Loucy (cell line): ENCODE results near the gene AK2.
"Not testable (repeated sequence)": the region's sequence is repeated elsewhere in the genome, so short reads cannot be mapped to it uniquely, and the experiment has no call there.

ENCODE experiments used
- H2AFZ ChIP-seq: fragments of 200-600 bp; sonication (generic); 2 replicates; pipeline ENCODE4 v1.6.0; 2016; ENCODE audit warnings: antibody characterized with exemption, mild to moderate bottlenecking, low read length, moderate library complexity
- H3F3A ChIP-seq: fragments of 200-600 bp; 2 replicates; pipeline ENCODE4 v1.6.0; 2016; ENCODE audit warnings: antibody characterized with exemption, low read depth, mild to moderate bottlenecking
- H3K27me3 ChIP-seq: fragments of 200-600 bp; sonication (generic); 2 replicates; pipeline ENCODE4 v1.6.1; 2014; ENCODE audit warnings: low read length, mild to moderate bottlenecking; ENCODE audit not compliant: insufficient read depth, poor library complexity, severe bottlenecking
- H3K36me3 ChIP-seq: fragments of 200-600 bp; sonication (generic); 2 replicates; pipeline ENCODE4 v1.6.1; 2016; ENCODE audit warnings: low read length; ENCODE audit not compliant: insufficient read depth
- H3K4me1 ChIP-seq: fragments of 200-600 bp; sonication (generic); 2 replicates; pipeline ENCODE4 v1.5.1; 2014; ENCODE audit warnings: low read length, mild to moderate bottlenecking; ENCODE audit not compliant: insufficient read depth, poor library complexity, severe bottlenecking
- H3K4me2 ChIP-seq: fragments of 200-600 bp; sonication (generic); 2 replicates; pipeline ENCODE4 v1.6.0; 2014; ENCODE audit warnings: antibody characterized with exemption, low read length, low read depth, mild to moderate bottlenecking; ENCODE audit not compliant: poor library complexity, severe bottlenecking
- H3K4me3 ChIP-seq: fragments of 200-600 bp; sonication (generic); 2 replicates; pipeline ENCODE4 v1.5.1; 2014; ENCODE audit warnings: low read length, mild to moderate bottlenecking, mixed read lengths; ENCODE audit not compliant: poor library complexity, severe bottlenecking
- H3K79me2 ChIP-seq: fragments of 200-600 bp; sonication (generic); 2 replicates; pipeline ENCODE4 v1.6.1; 2014; ENCODE audit warnings: low read length; ENCODE audit not compliant: insufficient read depth
- H3K9ac ChIP-seq: fragments of 200-600 bp; sonication (generic); 2 replicates; pipeline ENCODE4 v1.6.0; 2014; ENCODE audit warnings: mild to moderate bottlenecking, low read depth, low read length, moderate library complexity; ENCODE audit not compliant: poor library complexity, severe bottlenecking
- H3K9me2 ChIP-seq: fragments of 200-600 bp; sonication (generic); replicated peaks from 2 replicates; pipeline ENCODE4 v1.6.1; 2016; ENCODE audit warnings: low read depth, low read length, mixed read lengths
- H3K9me3 ChIP-seq: fragments of 200-600 bp; sonication (generic); 2 replicates; pipeline ENCODE4 v1.6.1; 2014; ENCODE audit warnings: mild to moderate bottlenecking, antibody characterized with exemption, low read length, low read depth; ENCODE audit not compliant: insufficient read depth
- H4K20me1 ChIP-seq: fragments of 200-600 bp; sonication (generic); 2 replicates; pipeline ENCODE4 v1.6.0; 2014; ENCODE audit warnings: antibody characterized with exemption, low read length, mild to moderate bottlenecking; ENCODE audit not compliant: insufficient read depth, poor library complexity, severe bottlenecking
- CTCF ChIP-seq: fragments of 200-600 bp; sonication (generic); conservative IDR thresholded peaks from 2 replicates; pipeline ENCODE4 v1.5.1; 2014; ENCODE audit warnings: mild to moderate bottlenecking, antibody characterized with exemption, low read length
- EZH2phosphoT487 ChIP-seq: fragments of 200-600 bp; IDR thresholded peaks from 2 replicates; pipeline ENCODE4 v1.6.1; 2018; ENCODE audit warnings: antibody characterized with exemption, mild to moderate bottlenecking, moderate library complexity, borderline replicate concordance

The AK2 gene

GRCh38 chr1:33025180-33025569 lies 11.5 kb downstream of the AK2 start:
- Histone ChIP-seq H2AFZ (no peak overlapping the region), H3K36me3 (peaks cover 57% of the 10 kb centered on the region; the same call in 1 of the 2 replicates), H3F3A (no peaks in the 10 kb centered on the region), H3K4me2 (no peak overlapping the region), H4K20me1 (peaks cover 32% of the 10 kb centered on the region), H3K79me2 (peaks cover 69% of the 10 kb centered on the region), H3K4me1 (peaks cover 18% of the 10 kb centered on the region), H3K9me3 (no peaks in the 10 kb centered on the region), H3K9me2 (no peaks in the 10 kb centered on the region), H3K9ac (no peak overlapping the region), H3K4me3 (no peak overlapping the region), H3K27me3 (no peaks in the 10 kb centered on the region)
- no peak for TF ChIP-seq CTCF
- TF ChIP-seq EZH2phosphoT487, result no peak

GRCh38 chr1:33024430-33025179 lies 12.1 kb downstream of the AK2 start:
- Histone ChIP-seq H4K20me1 (peaks cover 26% of the 10 kb centered on the region), H3K4me1 (peaks cover 12% of the 10 kb centered on the region), H3K36me3 (peaks cover 60% of the 10 kb centered on the region; the same call in 1 of the 2 replicates), H3K79me2 (peaks cover 63% of the 10 kb centered on the region)
- not testable (repeated sequence) for H3K9me2 ChIP-seq, H3K9me3 ChIP-seq, H3F3A ChIP-seq, H3K27me3 ChIP-seq, H3K4me3 ChIP-seq, H3K4me2 ChIP-seq, H3K9ac ChIP-seq, H2AFZ ChIP-seq

- TF ChIP-seq EZH2phosphoT487 (no peak), CTCF (no peak)
- H2AFZ ChIP-seq, result no peak overlapping the region
- no peak overlapping the region for H3K9ac ChIP-seq
- peaks cover 13% of the 10 kb centered on the region for H4K20me1 ChIP-seq
- no peaks in the 10 kb centered on the region for H3K27me3 ChIP-seq
- H3K4me3 ChIP-seq, result no peak overlapping the region
- H3K9me3 ChIP-seq, result no peaks in the 10 kb centered on the region
- peaks cover 45% of the 10 kb centered on the region for H3K79me2 ChIP-seq
- H3K36me3 ChIP-seq, result peaks cover 70% of the 10 kb centered on the region
- no peaks in the 10 kb centered on the region for H3F3A ChIP-seq
- H3K4me2 ChIP-seq, result no peak overlapping the region
- H3K9me2 ChIP-seq, result no peaks in the 10 kb centered on the region
- H3K4me1 ChIP-seq, result no peaks in the 10 kb centered on the region
These were observed 14.0 kb downstream of the AK2 start for GRCh38 chr1:33022650-33023200.
